Measurements from ENCODE around the gene CCZ1.
"Not testable (repeated sequence)": the region's sequence is repeated elsewhere in the genome, so short reads cannot be mapped to it uniquely, and the experiment has no call there.

- TF ChIP-seq CTCF, POLR2A (IDR thresholded peaks at IDR 0.05): not testable (repeated sequence)
Measured at GRCh38 chr7:5963205-5963604, 64.7 kb downstream of the CCZ1 start.

All from testis (tissue), 2 donors.